WI38 (cell line): Measurements from ENCODE around the gene IMMP2L.

ENCODE experiments used
- H3K4me3 ChIP-seq: 2 replicates; pipeline ENCODE4 v1.5.1; 2011; ENCODE audit warnings: low read depth, mild to moderate bottlenecking, control low read depth, low read length
- TF ChIP-seq, protein P1 (sequence below): IDR thresholded peaks from 2 replicates; pipeline ENCODE4 v1.5.1; 2012; ENCODE audit warnings: low read depth, mild to moderate bottlenecking, control low read depth, low read length

The IMMP2L gene

DNA sequence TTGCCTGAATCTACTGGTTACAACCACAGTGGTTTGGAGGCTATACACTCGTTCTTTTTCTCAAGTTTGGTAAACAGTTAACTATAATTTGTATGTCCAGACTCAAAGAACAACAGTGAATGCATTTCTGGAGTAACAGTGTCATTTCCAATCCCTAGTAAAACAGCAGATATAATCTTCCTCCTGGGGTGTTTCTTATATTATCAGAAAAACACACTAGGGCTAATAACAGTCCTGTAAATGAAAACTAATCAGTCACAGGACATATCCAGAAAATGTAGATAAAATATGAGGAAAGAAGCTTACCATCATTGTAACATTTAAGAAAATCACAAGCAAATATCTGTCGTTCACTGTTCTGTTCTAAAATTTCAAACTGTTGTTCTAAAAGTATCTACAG is 388.8 kb downstream of the IMMP2L start:
- TF ChIP-seq, protein P1, sequence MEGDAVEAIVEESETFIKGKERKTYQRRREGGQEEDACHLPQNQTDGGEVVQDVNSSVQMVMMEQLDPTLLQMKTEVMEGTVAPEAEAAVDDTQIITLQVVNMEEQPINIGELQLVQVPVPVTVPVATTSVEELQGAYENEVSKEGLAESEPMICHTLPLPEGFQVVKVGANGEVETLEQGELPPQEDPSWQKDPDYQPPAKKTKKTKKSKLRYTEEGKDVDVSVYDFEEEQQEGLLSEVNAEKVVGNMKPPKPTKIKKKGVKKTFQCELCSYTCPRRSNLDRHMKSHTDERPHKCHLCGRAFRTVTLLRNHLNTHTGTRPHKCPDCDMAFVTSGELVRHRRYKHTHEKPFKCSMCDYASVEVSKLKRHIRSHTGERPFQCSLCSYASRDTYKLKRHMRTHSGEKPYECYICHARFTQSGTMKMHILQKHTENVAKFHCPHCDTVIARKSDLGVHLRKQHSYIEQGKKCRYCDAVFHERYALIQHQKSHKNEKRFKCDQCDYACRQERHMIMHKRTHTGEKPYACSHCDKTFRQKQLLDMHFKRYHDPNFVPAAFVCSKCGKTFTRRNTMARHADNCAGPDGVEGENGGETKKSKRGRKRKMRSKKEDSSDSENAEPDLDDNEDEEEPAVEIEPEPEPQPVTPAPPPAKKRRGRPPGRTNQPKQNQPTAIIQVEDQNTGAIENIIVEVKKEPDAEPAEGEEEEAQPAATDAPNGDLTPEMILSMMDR: no peak
- no peak overlapping the region for H3K4me3 ChIP-seq

DNA sequence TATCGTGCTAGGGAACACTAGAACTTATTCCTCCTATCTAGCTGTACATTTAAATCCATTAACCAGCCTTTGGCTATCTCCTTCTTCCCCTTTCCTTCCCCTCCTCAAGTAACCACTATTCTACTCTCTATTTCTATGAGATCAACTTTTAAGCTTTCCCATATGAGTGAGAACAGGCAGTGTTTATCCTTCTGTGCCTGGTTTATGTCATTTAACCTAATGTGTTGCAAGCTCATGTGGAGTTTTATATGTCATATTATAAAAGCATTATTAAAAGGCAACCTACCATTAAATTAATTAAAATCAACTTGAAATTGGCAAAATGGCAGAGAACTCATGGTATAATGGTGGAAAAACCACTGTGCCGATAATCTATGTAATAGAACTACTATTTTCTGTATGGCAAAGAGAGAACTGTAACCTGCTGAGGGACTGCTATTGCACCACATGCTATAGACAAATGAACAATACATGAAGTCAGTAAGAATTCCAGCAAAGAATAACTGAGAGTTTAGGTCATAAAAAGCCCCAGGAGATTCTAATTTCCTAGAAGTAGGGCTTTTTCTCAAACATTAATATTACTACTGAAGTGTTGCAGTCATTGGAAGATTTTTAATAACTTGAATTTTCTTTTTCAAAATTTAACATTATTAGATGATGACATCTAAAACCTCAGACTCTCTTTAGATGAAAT is 389.6 kb downstream of the IMMP2L start:
- no peak overlapping the region for H3K4me3 ChIP-seq
- TF ChIP-seq, protein P1: no peak

DNA sequence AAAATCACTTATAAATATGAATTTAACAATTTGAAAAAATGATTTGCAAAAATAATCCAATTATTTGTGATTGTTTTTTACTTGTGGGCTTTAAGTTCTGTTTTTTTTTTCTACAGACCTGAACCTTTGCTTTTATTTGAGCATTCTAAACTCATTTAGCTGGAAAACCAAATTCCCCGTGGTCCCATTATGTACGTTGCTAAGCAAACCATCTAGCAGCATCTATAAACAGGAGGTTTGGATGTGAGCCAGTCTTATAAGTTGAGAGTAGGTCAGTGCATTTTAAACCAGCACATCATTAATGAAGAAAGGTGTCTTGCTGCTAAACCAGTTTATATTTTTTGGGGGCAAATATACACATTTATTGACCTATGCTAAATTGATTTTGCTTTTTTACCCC is 394.1 kb downstream of the IMMP2L start:
- TF ChIP-seq, protein P1: no peak
- H3K4me3 ChIP-seq: no peak overlapping the region

DNA sequence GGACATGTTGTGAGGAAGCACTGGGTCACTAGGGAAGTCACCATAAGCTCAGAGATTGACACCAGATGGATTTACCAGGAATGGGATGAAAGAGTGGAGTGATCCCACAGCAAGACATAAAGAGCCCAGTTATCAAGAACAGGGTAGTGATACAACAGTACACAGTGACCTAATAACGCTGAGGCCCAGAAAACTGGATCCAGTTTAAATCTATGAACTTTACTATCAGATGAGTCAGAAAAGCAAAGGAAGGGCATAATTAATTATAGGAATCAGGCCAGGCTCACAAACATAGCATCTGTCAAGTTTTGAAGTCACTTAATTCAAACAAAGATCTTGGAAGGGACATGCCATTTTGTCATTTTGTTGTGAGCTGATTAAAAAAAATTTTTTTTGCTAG is 397.9 kb downstream of the IMMP2L start:
- TF ChIP-seq, protein P1: no peak
- no peak overlapping the region for H3K4me3 ChIP-seq

DNA sequence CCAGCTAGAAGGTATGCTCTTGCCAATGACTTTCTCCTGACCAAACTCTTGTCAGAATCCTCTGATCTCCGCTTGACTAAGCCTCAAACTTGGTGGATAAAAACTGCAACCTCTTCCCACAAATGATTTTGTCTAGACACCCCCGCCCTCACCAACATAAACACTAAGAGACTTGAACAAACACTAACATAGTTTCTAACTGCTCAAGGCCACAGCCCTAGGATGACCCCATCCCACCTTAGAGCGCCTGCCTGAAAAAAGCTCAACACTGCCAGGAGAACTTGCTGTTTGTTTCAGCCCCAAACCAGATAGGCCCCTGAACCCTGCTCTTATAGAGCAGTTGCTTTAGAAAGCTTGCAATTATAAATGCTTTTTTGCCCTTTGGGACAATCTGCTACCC is 399.6 kb downstream of the IMMP2L start:
- no peak overlapping the region for H3K4me3 ChIP-seq
- TF ChIP-seq, protein P1: no peak

DNA sequence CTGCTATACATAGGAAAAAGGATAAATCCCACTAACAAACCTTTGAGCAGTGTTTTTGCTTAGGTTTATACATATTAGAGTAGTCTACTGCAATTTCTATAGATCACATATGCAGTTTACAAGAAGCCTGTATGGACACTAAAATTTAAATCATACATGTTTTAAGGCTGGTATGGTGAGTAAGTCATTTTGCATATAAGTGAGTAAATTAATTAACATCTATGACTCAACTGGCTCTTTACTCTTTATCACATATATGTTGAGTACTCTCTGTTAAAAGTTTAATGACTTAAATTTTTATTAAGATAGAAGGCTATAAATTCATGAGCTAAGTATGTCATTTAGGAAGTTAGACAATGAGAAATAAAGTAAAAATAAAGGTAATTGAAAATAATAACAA is 402.0 kb downstream of the IMMP2L start:
- TF ChIP-seq, protein P1: no peak
- H3K4me3 ChIP-seq: no peak overlapping the region

DNA sequence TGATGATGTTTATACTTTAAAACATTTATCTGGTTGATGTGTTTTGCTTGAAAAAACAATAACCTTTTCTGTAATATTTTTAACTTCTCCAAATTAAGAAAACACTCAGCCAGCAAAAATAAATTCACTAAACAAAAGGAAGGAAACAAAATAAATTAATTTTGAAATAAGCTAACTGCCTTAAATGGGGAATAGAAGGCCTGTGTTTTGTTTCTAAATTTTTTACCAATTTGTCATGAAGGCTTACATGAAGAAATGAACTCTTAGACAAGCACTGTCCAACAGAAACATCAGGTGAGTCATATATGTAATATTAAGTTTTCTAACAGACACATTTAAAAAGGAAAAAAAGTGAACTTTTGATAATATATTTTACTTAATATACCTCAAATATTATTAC is 402.9 kb downstream of the IMMP2L start:
- H3K4me3 ChIP-seq: no peak overlapping the region
- TF ChIP-seq, protein P1: no peak
